GM18951 (cell line): ENCODE data around the gene SCARF2.
"Not testable (repeated sequence)": the region's sequence is repeated elsewhere in the genome, so short reads cannot be mapped to it uniquely, and the experiment has no call there.

ENCODE experiments used
- POLR2A ChIP-seq: IDR thresholded peaks from 4 replicates; pipeline ENCODE4 v1.6.1; 2011; ENCODE audit warnings: mild to moderate bottlenecking; ENCODE audit not compliant: insufficient read length, insufficient read depth; ENCODE audit errors: extremely low read depth
- in situ Hi-C: fragments of 300-500 bp; cut with MboI; formaldehyde crosslinking; loops from one replicate; pipeline ENCODE4 v1.12.0; 2022; ENCODE audit warnings: low sequenced_read_pairs, mixed read lengths, inconsistent platforms; ENCODE audit not compliant: unreplicated experiment

The SCARF2 gene

GRCh38 chr22:20453222-20453621 lies 15.6 kb upstream of the SCARF2 start:
- in situ Hi-C loops, result no loop called here
- no peak for TF ChIP-seq POLR2A

DNA sequence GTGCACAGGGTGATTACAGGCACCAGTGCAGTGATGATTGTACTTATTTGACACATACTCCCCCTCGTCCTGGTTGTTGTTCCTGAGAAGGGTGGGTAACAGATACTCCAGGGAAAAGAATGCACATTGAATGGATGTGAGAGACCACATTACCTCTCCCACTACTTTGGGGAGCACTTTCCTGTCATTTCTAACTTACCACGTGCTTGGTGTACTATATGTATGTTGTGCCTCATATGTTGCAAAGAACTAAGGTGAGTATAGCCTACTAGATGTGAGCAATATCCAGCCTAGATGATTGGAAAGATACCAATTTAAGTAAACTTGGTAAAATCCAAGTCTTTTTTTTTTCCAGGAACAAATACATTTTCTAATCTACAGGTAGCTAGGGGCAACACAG lies 14.3 kb upstream of the SCARF2 start:
- no peak for TF ChIP-seq POLR2A
- in situ Hi-C loops, result no loop called here

DNA sequence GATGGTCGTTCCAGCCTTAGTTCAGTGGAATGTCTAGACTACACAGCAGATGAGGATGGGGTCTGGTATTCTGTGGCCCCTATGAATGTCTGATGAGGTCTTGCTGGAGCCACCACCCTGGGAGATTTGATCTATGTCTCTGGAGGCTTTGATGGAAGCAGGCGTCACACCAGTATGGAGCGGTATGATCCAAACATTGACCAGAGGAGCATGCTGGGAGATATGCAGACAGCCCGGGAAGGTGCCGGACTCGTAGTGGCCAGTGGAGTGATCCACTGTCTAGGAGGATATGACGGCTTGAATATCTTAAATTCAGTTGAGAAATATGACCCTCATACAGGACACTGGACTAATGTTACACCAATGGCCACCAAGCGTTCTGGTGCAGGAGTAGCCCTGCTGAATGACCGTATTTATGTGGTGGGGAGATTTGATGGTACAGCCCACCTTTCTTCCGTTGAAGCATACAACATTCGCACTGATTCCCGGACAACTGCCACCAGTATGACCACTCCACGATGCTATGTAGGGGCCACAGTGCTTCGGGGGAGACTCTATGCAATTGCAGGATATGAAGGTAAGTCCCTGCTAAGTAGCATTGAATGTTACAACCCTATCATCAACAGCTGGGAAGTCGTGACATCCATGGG lies 13.6 kb upstream of the SCARF2 start:
- in situ Hi-C loops, result not testable (repeated sequence)

- no peak for TF ChIP-seq POLR2A
- in situ Hi-C loops, result no loop called here
Observed at GRCh38 chr22:20450551-20450906, 12.9 kb upstream of the SCARF2 start.

DNA sequence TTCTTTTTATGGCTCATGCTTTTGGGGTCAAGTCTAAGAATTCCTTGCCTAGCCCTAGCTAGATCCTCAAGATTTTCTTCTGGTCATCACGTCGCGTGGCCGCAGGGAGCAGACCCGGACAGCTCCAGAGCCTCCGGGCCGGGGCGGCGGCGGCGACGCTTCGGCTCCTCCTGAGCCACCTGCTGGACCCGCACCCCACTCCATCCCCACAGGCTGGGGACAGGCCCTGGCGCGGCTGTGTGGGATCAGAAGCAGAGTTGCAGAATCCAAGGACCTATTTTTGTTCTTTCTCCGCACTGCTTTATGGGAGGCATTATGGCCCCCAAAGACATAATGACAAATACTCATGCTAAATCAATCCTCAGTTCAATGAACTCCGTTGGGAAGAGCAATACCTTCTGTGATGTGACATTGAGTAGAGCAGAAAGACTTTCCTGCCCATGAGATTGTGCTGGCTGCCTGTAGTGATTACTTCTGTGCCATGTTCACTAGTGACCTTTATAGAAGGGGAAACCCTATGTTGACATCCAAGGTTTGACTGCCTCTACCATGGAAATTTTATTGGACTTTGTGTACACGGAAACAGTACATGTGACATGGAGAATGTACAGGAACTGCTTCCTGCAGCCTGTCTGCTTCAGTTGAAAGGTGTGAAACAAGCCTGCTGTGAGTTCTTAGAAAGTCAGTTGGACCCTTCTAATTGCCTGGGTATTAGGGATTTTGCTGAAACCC lies 12.4 kb upstream of the SCARF2 start:
- no peak for TF ChIP-seq POLR2A
- in situ Hi-C loops, result no loop called here

DNA sequence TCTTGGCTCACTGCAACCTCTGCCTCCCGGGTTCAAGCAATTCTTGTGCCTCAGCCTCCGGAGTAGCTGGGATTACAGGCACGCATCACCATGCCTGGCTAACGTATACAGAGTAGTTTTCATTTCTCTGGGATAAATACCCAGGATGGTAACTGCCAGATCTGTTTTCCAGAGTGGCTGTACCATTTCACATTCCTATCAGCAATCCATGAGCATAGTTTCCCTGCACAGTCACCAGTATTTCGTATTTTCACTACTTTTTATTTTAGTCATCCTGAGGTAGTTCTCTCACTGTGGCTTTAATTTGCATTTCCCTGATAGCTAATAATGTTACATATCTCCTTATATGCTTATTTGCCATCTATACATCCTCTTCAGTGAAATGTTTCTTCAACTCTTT lies 11.0 kb upstream of the SCARF2 start:
- in situ Hi-C loops, result no loop called here
- no peak for TF ChIP-seq POLR2A

GRCh38 chr22:20446383-20446970 lies 8.9 kb upstream of the SCARF2 start:
- TF ChIP-seq POLR2A, result no peak
- in situ Hi-C loops, result no loop called here

- in situ Hi-C loops, result no loop called here
- no peak for TF ChIP-seq POLR2A
Observed at GRCh38 chr22:20444325-20444724, 6.7 kb upstream of the SCARF2 start.

DNA sequence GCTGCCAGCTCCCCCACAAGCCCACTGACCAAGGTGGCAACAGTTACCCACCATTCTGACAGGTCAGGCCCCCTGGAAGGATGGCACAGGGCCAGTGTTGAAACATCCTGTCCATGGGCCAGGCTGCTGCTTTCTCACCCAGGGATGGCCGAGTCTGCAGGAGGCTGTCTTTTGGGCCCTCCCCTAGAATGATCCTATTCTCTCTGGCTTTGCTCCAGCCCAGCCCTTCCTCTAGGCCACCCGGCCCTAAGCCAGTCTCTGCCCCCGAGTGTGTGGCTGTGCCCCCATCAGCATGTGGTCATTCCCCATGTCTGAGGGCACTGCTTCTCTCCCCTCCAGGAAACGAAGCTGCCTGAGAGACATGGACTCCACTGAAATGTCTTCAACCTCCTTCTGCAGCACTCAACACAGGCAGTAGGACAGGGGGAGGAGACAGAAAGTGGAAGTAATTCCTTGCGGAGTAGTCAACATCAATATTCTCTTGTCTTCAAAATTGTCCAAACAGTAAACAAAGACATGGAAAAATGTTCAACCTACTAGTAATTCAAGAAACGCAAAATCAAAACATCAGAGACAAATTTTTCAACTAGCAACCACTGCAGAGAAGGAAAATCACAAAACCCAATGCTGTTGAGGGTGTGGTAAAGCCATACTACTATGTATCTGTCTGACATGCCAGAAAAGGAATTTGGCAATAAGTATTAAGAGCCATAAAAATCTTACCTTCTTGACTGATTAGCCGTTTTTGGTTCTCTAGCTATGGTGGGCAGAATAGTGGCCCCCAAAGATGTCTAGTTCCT lies 5.1 kb upstream of the SCARF2 start:
- no peak for TF ChIP-seq POLR2A
- in situ Hi-C loops, result no loop called here

DNA sequence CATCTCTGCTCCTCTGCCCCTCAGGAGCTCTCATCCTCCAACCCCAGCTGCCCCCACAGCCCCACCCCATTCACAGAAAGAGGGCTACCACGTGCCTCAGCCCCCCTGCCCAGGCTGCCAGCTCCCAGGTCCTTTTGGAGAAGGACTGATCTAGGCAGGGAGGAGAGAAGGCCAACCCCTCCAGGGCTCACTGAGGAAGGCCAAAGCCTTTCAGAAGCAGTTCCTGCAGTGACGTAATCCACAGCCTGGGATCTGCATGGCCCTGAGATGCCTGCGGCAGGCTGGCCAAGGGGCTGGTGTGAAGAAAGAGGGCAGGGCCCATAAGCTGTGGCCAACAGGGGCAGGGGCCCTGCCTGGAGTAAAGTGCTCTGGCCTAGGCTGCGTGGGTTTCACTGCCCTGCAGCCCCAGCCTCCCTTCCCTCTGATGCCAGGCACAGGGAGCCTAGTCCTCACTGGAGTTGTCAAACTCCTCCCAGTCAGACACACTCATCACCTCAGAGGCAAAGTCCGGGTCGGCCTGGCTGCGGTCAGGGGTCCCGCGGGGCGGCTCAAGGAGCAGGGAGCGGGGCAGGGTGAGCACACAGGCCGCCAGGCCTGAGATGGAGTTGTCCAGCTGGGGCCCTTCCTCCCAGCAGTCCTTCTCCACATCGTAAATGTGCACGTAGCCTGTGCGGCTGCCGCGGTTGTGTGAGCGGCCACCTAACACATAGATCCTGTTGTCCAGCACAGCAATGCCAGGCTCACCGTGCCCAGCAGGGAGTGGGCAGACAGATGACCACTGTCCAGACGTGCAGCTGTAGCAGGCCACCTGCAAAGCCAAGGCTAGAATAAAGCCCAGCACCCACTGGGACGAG lies 4.2 kb upstream of the SCARF2 start:
- in situ Hi-C loops, result no loop called here
- TF ChIP-seq POLR2A, result no peak

DNA sequence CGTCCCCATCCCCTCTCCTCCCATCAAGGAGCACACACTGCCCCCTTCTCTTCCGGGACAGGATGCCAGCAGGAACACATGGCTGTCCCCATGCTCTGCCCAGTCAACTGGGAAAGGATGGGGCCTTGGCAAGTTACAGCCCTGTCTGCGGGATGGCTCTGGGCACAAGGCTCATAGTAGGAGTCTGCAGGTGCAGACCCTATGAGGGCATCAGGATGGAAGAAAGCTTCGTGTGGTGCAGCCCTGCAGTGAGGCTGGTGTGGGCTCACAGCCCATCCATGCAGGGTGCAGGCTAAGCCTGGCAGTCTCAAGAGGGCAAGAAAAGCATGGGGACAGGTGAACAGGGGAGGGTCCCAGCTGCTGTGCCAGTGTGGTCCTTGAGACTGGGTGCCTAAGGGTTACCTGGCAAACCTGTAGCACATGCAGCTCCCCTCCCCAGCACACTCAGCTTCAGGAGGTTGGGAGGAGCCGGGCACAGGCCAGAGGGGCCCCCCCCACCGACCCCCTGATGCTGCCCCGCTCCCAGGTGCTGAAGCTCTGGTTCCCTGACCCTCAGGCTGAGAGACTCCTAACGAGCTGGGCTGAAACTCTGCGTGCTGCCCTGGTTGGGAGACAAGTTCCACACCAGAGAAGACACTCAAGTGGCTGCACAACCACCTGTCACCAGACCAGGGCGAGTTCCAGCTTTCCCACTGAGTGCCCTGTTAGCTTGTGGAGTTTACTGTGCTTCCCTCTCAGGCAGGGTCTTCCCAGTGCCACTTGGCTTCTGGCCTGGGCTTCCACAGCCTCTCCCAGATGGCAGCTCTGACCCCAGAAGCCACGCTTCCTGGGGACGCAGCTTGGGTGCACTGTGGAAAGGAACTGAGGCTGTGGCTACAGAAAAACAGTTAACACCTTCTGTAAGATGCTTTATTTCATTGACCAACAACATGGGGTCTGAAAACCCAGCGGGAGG lies 3.3 kb upstream of the SCARF2 start:
- in situ Hi-C loops, result no loop called here
- TF ChIP-seq POLR2A, result no peak
